ENCODE measurements around the gene TASOR2.

GRCh38 chr10:5681930-5682329 is 2.7 kb upstream of the TASOR2 start:
- no peak for TF ChIP-seq CTCF (IDR thresholded peaks at IDR 0.05)
- no peak for TF ChIP-seq POLR2AphosphoS5 (IDR thresholded peaks at IDR 0.05)
- no peak for TF ChIP-seq POLR2A (IDR thresholded peaks at IDR 0.05)
- TF ChIP-seq EP300 (IDR thresholded peaks at IDR 0.05), result no peak

Measured in stomach (tissue), 4 donors.